ENCODE measurements around the gene IFIT1B. TPM values are rescaled to one million over a fixed set of nuclear protein-coding genes. Genes with fewer than 3 reads are reported as not detected.

The IFIT1B gene
- total RNA-seq, 4 donors from 2014 or later: not detected

DNA sequence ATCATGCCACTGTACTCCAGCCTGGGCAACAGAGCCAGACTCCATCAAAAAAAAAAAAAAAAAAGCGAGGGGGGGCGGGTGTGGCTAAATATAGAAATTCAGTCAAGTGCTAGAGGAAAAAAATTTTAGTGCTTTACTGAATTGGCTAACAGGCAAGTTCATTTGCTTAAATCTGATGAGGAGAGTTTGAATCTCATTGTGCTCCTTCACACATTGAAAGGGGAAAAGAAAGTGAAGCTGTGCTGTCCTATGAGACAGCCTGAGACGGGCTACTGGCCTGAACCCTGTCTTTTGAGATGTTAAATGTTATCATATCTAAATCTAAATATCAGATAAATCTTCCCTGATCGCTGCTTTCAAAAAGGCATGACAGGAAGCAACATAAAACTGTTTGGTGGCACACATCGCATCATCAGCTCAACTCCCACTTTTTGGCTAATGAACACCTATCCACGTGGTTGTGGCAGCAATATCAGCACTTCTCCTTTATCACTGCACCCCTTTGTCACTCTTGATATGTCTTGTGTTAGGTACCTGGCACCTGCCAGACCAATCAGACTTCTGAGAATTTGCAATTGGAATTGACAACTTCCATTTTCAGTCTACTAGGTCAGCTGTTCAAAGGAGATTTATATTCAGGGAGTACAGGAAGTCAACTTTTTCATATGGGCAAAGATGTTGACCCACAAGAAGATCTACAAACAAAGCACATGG is 14.0 kb upstream of the IFIT1B start:
- WGBS, 2 donors: 87 to 90% methylated on average over 6 of the region's 6 CpGs
- no peak for TF ChIP-seq POLR2A (IDR thresholded peaks at IDR 0.05)
- TF ChIP-seq, protein P1, sequence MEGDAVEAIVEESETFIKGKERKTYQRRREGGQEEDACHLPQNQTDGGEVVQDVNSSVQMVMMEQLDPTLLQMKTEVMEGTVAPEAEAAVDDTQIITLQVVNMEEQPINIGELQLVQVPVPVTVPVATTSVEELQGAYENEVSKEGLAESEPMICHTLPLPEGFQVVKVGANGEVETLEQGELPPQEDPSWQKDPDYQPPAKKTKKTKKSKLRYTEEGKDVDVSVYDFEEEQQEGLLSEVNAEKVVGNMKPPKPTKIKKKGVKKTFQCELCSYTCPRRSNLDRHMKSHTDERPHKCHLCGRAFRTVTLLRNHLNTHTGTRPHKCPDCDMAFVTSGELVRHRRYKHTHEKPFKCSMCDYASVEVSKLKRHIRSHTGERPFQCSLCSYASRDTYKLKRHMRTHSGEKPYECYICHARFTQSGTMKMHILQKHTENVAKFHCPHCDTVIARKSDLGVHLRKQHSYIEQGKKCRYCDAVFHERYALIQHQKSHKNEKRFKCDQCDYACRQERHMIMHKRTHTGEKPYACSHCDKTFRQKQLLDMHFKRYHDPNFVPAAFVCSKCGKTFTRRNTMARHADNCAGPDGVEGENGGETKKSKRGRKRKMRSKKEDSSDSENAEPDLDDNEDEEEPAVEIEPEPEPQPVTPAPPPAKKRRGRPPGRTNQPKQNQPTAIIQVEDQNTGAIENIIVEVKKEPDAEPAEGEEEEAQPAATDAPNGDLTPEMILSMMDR (IDR thresholded peaks at IDR 0.05): no peak
- DNase-seq: no peak
- H3K4me3 ChIP-seq (replicated peaks in 1 of 3): no peak overlapping the region
- H3K36me3 ChIP-seq: no peaks in the 10 kb centered on the region
- H3K9me3 ChIP-seq: no peaks in the 10 kb centered on the region
- H3K4me1 ChIP-seq: peaks cover 8 to 9% of the 10 kb centered on the region in 2 donors
- intact Hi-C loops (cut with DNase I): no loop called here
- H3K27me3 ChIP-seq: no peaks in the 10 kb centered on the region
- no peak overlapping the region for H3K27ac ChIP-seq

DNA sequence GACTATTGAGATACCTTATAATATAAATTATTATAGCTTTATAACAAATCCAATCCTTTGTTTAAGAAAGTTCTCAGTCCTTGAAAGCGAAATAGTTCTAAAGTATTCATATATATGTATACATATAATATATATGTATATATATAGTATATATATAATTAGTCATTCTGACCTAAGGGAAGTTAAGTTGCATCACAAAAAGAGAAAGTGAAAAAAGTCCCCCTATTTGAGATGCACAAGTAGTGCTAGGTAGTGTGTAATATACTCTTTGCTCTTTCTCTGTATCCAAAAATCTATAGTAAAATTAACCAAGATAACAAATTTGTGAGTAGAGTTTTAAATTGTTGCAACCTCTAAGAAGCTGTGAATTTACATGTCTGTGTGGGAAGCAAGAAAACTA is 13.3 kb upstream of the IFIT1B start:
- WGBS, 2 donors: 92 to 100% methylated on average over 1 of the region's 1 CpG
- H3K27ac ChIP-seq: no peak overlapping the region

DNA sequence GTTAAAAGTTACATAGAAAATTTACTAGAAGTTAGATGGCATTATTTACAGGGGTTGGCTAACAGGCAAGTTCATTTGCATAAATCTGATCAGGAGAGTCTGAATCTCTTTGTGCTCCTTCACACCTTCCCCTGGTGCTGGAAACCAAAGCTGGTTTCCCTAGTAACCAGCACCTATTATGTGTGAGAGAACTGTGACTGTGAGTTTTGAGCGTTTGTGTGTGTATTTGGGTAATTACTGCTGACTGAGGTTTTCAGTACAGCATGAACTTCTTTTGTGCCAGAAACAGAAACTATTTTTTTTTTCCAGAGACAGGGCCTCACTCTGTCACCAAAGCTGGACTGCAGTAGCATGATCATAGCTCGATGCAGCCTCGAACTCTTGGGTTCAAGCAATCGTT is 10.3 kb upstream of the IFIT1B start:
- no peak for TF ChIP-seq POLR2A (IDR thresholded peaks at IDR 0.05)
- TF ChIP-seq, protein P1 (IDR thresholded peaks at IDR 0.05): no peak
- Histone ChIP-seq H3K27ac (peak overlapping the region in 1 of 3 donors; percentile 66), H3K4me1 (peaks cover 8 to 13% of the 10 kb centered on the region in 2 donors), H3K36me3 (no peaks in the 10 kb centered on the region), H3K27me3 (no peaks in the 10 kb centered on the region), H3K9me3 (no peaks in the 10 kb centered on the region), H3K4me3 (replicated peaks in 1 of 3) (no peak overlapping the region)
- DNase-seq: no peak
- intact Hi-C loops (cut with DNase I): no loop called here
- WGBS, 2 donors: 59 to 63% methylated on average over 4 of the region's 4 CpGs

More for the DNA sequence above, 13.3 kb upstream of the IFIT1B start:
- TF ChIP-seq, protein P1 (IDR thresholded peaks at IDR 0.05): no peak
- no peak for TF ChIP-seq POLR2A (IDR thresholded peaks at IDR 0.05)
- Histone ChIP-seq H3K4me1 (peaks cover 8 to 13% of the 10 kb centered on the region in 2 donors), H3K36me3 (no peaks in the 10 kb centered on the region), H3K4me3 (replicated peaks in 1 of 3) (no peak overlapping the region), H3K9me3 (no peaks in the 10 kb centered on the region), H3K27me3 (no peaks in the 10 kb centered on the region)
- intact Hi-C loops (cut with DNase I): no loop called here
- DNase-seq: no peak

DNA sequence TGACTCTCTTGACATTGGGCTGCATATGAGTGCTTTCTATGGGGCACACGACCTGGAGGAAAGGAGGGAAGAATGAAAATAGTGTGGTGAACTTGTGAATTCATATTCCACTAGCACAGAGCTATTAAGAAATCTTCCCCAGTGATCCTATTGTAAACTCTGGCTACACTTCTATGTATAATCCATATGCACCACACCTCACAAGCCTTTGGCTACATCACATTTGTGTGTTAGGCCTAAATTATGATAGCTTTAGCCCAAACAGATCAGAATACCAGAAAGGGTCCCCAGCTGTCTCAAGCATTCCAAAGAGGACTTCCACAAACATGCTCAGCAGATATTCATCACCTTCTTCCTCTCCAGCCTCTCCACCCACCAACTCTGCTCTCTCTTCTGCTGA is 9.7 kb upstream of the IFIT1B start:
- intact Hi-C loops (cut with DNase I): no loop called here
- Histone ChIP-seq H3K9me3 (no peaks in the 10 kb centered on the region), H3K27ac (peak overlapping the region in 1 of 3 donors; percentile 66), H3K27me3 (no peaks in the 10 kb centered on the region), H3K4me1 (peaks cover 8 to 16% of the 10 kb centered on the region in 2 donors), H3K36me3 (no peaks in the 10 kb centered on the region), H3K4me3 (replicated peaks in 1 of 3) (no peak overlapping the region)
- no peak for DNase-seq
- WGBS, 2 donors: 59 to 60% methylated on average over 1 of the region's 1 CpG
- TF ChIP-seq POLR2A (IDR thresholded peaks at IDR 0.05): no peak
- TF ChIP-seq, protein P1 (IDR thresholded peaks at IDR 0.05): no peak

All from thyroid gland (tissue), 4 donors.